PC-3 (cell line): ENCODE data around the gene STK39. TPM values are rescaled to one million over a fixed set of nuclear protein-coding genes. Genes with fewer than 3 reads are reported as not detected.

Experiments
- ATAC-seq: fragments of 200-7000 bp; cut with Tn5 transposase; 2 replicates; pipeline ENCODE4 v1.9.1; 2020; ENCODE audit warnings: mild to moderate bottlenecking, moderate library complexity
- BruUV-seq: library from RNA; stranded (reverse); fragments of 400-500 nt; replicated peaks from 2 replicates; lab custom pipeline; 2021; lab: Mats Ljungman, UMichigan
- CTCF ChIA-PET: fragments of 300-600 bp; sonication (Branson Sonifier 250); formaldehyde crosslinking; loops from one replicate; lab custom pipeline; 2022; ENCODE audit warnings: antibody characterized with exemption; lab: Charles Lee
- POLR2A ChIA-PET: fragments of 300-600 bp; sonication (Branson Sonifier 250); formaldehyde crosslinking; loops from one replicate; lab custom pipeline; 2022; ENCODE audit warnings: antibody characterized with exemption; ENCODE audit not compliant: unreplicated experiment; lab: Charles Lee
- DNase-seq: peaks from one replicate; pipeline ENCODE4 v3.0.0-alpha.2; 2015
- H2AFZ ChIP-seq: fragments of 300-600 bp; sonication (generic); 2 replicates; pipeline ENCODE4 v1.6.0; 2016; ENCODE audit warnings: antibody characterized with exemption, low read length
- H3F3A ChIP-seq: fragments of 300-600 bp; sonication (generic); one replicate; pipeline ENCODE4 v1.6.0; 2017; ENCODE audit warnings: antibody characterized with exemption, low read length, control low read depth, mild to moderate bottlenecking; ENCODE audit not compliant: unreplicated experiment
- H3K27ac ChIP-seq: fragments of 300-600 bp; sonication (generic); 2 replicates; pipeline ENCODE4 v1.5.1; 2016; ENCODE audit warnings: mild to moderate bottlenecking, low read length
- H3K27me3 ChIP-seq: fragments of 300-600 bp; sonication (generic); 2 replicates; pipeline ENCODE4 v1.6.1; 2016; ENCODE audit warnings: low read length, mixed read lengths
- H3K36me3 ChIP-seq: fragments of 300-600 bp; sonication (generic); 2 replicates; pipeline ENCODE4 v1.6.1; 2016; ENCODE audit warnings: low read depth, mixed run types, low read length, mixed read lengths
- H3K4me1 ChIP-seq: fragments of 300-600 bp; sonication (generic); 2 replicates; pipeline ENCODE4 v1.5.1; 2016; ENCODE audit warnings: low read length; ENCODE audit not compliant: insufficient read depth
- H3K4me2 ChIP-seq: fragments of 300-600 bp; sonication (generic); 2 replicates; pipeline ENCODE4 v1.6.0; 2016; ENCODE audit warnings: low read length
- H3K4me3 ChIP-seq: fragments of 300-600 bp; sonication (generic); 2 replicates; pipeline ENCODE4 v1.5.1; 2016; ENCODE audit warnings: mild to moderate bottlenecking, low read length, mixed read lengths
- H3K79me2 ChIP-seq: fragments of 300-600 bp; sonication (generic); 2 replicates; pipeline ENCODE4 v1.6.1; 2017; ENCODE audit warnings: low read length, mixed read lengths
- H3K9ac ChIP-seq: fragments of 300-600 bp; sonication (generic); 2 replicates; pipeline ENCODE4 v1.6.0; 2016; ENCODE audit warnings: mild to moderate bottlenecking, low read length
- H3K9me2 ChIP-seq: fragments of 300-600 bp; sonication (generic); replicated peaks from 2 replicates; pipeline ENCODE4 v1.6.1; 2016; ENCODE audit warnings: mixed run types, low read length, mixed read lengths
- H3K9me3 ChIP-seq: fragments of 300-600 bp; sonication (generic); 2 replicates; pipeline ENCODE4 v1.6.1; 2016; ENCODE audit warnings: low read length, mixed read lengths
- H4K20me1 ChIP-seq: fragments of 300-600 bp; sonication (generic); 2 replicates; pipeline ENCODE4 v1.6.1; 2016; ENCODE audit warnings: low read length, mixed read lengths
- EZH2 ChIP-seq: fragments of 300-600 bp; sonication (generic); IDR thresholded peaks from one replicate; pipeline ENCODE4 v1.6.1; 2017; ENCODE audit warnings: antibody characterized with exemption, mild to moderate bottlenecking, low read length; ENCODE audit not compliant: unreplicated experiment
- EZH2phosphoT487 ChIP-seq: fragments of 300-600 bp; sonication (generic); IDR thresholded peaks from 2 replicates; pipeline ENCODE4 v1.6.1; 2018; ENCODE audit warnings: mild to moderate bottlenecking, antibody characterized with exemption, low read length, borderline replicate concordance
- intact Hi-C: fragments of 100-400 bp; cut with micrococcal nuclease; formaldehyde crosslinking; loops from 2 replicates; pipeline ENCODE4 v1.9.0; 2023
- total RNA-seq: library from RNA; depleted of rRNA; stranded (reverse); fragments of >200 nt; gene quantifications from 2 replicates; pipeline ENCODE4 v1.2.3, GENCODE V29; 2014
- TF ChIP-seq, protein P1 (sequence below): fragments of 300-600 bp; sonication (generic); conservative IDR thresholded peaks from 2 replicates; pipeline ENCODE4 v1.5.1; 2017; ENCODE audit warnings: antibody characterized with exemption, low read depth, mild to moderate bottlenecking, low read length

The STK39 gene
- total RNA-seq, 1 experiment from 2014 or later, result 17.9 TPM

DNA sequence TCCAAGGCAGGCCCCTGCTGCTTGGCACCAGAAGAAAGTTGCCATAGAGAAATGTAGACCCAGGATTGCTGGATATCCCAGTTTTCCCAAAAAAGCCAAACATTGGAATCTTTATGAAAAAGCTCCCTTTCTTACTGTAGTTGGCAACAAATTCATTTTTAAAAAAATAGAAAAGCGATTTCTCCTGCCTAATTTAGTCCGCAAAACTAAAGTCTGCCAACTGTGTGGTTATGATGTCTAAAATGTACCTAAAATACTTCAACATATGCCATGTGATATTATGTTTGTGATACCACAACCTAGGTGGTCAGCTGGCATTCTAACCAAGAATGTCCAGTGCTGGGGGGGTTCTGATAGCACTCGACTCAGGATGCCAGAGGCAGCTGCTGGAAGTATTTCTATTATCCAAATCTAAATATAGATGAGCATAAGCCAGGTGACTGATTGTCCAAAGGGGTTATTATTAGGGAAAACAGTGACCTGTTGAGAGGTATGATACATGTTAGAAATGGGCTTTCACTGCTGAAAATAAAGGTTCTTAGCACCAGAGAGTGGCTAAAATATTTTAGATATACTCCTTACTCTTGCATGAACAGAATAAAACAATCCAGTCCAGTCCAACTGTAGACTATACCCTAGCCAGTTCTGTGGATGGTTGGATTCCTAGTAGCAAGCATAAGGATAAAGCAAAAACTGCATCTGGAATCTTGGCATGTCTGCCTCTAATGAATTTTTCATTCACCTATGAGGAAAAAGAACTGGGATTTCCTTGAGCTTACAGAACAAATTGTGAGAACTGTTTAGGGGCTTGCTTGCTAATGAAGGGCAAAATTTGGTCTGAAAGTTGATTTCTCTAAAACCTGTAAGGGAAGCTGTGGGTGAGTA is 101.7 kb downstream of the STK39 start:
- Histone ChIP-seq H3K4me3 (no peak overlapping the region), H3K36me3 (no peaks in the 10 kb centered on the region; the same call in 1 of the 2 replicates), H3K27ac (no peak overlapping the region), H4K20me1 (no peaks in the 10 kb centered on the region), H3F3A (no peaks in the 10 kb centered on the region), H3K4me1 (no peaks in the 10 kb centered on the region), H3K9me3 (no peaks in the 10 kb centered on the region), H3K4me2 (no peak overlapping the region), H3K9ac (no peak overlapping the region), H2AFZ (no peak overlapping the region), H3K9me2 (no peaks in the 10 kb centered on the region), H3K79me2 (no peaks in the 10 kb centered on the region), H3K27me3 (no peaks in the 10 kb centered on the region)
- CTCF ChIA-PET, result no interaction called here
- BruUV-seq, result no TSS peak
- intact Hi-C loops, result no loop called here
- ATAC-seq (no peak), DNase-seq (no peak)
- POLR2A ChIA-PET, result no interaction called here
- no peak for TF ChIP-seq EZH2phosphoT487
- no peak for TF ChIP-seq EZH2
- TF ChIP-seq, protein P1, sequence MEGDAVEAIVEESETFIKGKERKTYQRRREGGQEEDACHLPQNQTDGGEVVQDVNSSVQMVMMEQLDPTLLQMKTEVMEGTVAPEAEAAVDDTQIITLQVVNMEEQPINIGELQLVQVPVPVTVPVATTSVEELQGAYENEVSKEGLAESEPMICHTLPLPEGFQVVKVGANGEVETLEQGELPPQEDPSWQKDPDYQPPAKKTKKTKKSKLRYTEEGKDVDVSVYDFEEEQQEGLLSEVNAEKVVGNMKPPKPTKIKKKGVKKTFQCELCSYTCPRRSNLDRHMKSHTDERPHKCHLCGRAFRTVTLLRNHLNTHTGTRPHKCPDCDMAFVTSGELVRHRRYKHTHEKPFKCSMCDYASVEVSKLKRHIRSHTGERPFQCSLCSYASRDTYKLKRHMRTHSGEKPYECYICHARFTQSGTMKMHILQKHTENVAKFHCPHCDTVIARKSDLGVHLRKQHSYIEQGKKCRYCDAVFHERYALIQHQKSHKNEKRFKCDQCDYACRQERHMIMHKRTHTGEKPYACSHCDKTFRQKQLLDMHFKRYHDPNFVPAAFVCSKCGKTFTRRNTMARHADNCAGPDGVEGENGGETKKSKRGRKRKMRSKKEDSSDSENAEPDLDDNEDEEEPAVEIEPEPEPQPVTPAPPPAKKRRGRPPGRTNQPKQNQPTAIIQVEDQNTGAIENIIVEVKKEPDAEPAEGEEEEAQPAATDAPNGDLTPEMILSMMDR, result no peak

- Histone ChIP-seq H4K20me1 (no peaks in the 10 kb centered on the region), H3K27ac (no peak overlapping the region), H3K4me2 (no peak overlapping the region), H3K9ac (no peak overlapping the region), H3F3A (no peaks in the 10 kb centered on the region), H2AFZ (no peak overlapping the region), H3K4me1 (no peaks in the 10 kb centered on the region), H3K36me3 (no peaks in the 10 kb centered on the region; the same call in 1 of the 2 replicates), H3K9me2 (no peaks in the 10 kb centered on the region), H3K4me3 (no peak overlapping the region), H3K79me2 (no peaks in the 10 kb centered on the region), H3K9me3 (no peaks in the 10 kb centered on the region), H3K27me3 (no peaks in the 10 kb centered on the region)
- intact Hi-C loops, result no loop called here
- ChIA-PET POLR2A (no interaction called here), CTCF (no interaction called here)
- no TSS peak for BruUV-seq
- DNase-seq (no peak), ATAC-seq (no peak)
- TF ChIP-seq EZH2 (no peak), EZH2phosphoT487 (no peak)
- TF ChIP-seq, protein P1, result no peak
Measured at GRCh38 chr2:168145011-168145410, 102.4 kb downstream of the STK39 start.

GRCh38 chr2:168143813-168144212 is 103.6 kb downstream of the STK39 start:
- TF ChIP-seq EZH2phosphoT487 (no peak), EZH2 (no peak)
- TF ChIP-seq, protein P1, result no peak
- Histone ChIP-seq H3K27ac (no peak overlapping the region), H2AFZ (no peak overlapping the region), H3K9me3 (no peaks in the 10 kb centered on the region), H3K4me1 (no peaks in the 10 kb centered on the region), H3K36me3 (no peaks in the 10 kb centered on the region; the same call in 1 of the 2 replicates), H3K27me3 (no peaks in the 10 kb centered on the region), H3K9ac (no peak overlapping the region), H3K9me2 (no peaks in the 10 kb centered on the region), H3F3A (no peaks in the 10 kb centered on the region), H4K20me1 (no peaks in the 10 kb centered on the region), H3K79me2 (no peaks in the 10 kb centered on the region), H3K4me2 (no peak overlapping the region), H3K4me3 (no peak overlapping the region)
- POLR2A ChIA-PET, result interaction anchor here (0.6 kb wide), 1 partner anchor 197 kb away, joined by 3 read pairs; no protein-coding TSS in a partner anchor
- intact Hi-C loops, result no loop called here
- CTCF ChIA-PET, result no interaction called here
- DNase-seq (no peak), ATAC-seq (no peak)
- no TSS peak for BruUV-seq
